Sigmoid colon (tissue), 7 donors: ENCODE results near the gene SCTR. TPM values are rescaled to one million over a fixed set of nuclear protein-coding genes. Genes with fewer than 3 reads are reported as not detected.

Experiments used
- DNase-seq: peaks from one replicate; pipeline ENCODE4 v3.0.0-alpha.2; 2019
- H3K27ac ChIP-seq, 4 donors: fragments of 200-600 bp; sonication (generic); one replicate each; pipeline ENCODE4 v1.5.1; 2016 to 2019; ENCODE audit warnings: mild to moderate bottlenecking in 1 of 4
- H3K27me3 ChIP-seq, 3 donors: fragments of 200-600 bp; sonication (generic); one replicate each; pipeline ENCODE4 v1.5.1; 2019; ENCODE audit warnings: mild to moderate bottlenecking in 1 of 3
- H3K36me3 ChIP-seq, 4 donors: fragments of 200-600 bp; sonication (generic); one replicate each; pipeline ENCODE4 v1.5.1; 2016 to 2019
- H3K4me1 ChIP-seq, 4 donors: fragments of 200-600 bp; sonication (generic); one replicate each; pipeline ENCODE4 v1.5.1; 2017 to 2019
- H3K4me3 ChIP-seq, 4 donors: fragments of 200-600 bp; sonication (generic); one replicate each; pipeline ENCODE4 v1.5.1; 2017 to 2019; ENCODE audit warnings: mild to moderate bottlenecking in 2 of 4, moderate library complexity in 1 of 4
- H3K9me3 ChIP-seq, 4 donors: fragments of 200-600 bp in 3 of 4; sonication (generic) in 3 of 4; one replicate each; pipeline versions ENCODE4 v1.5.1 to v1.6.1; 2013 to 2019
- CTCF ChIP-seq, 4 experiments: fragments of 450-650 bp in 3 of 4; fragments of 200-600 bp in 1 of 4; IDR thresholded peaks; one replicate each; pipeline ENCODE4 v1.5.1; 2016 to 2019; ENCODE audit warnings: antibody characterized with exemption in 4 of 4, mild to moderate bottlenecking in 3 of 4, moderate library complexity in 2 of 4
- EP300 ChIP-seq, 4 donors: sonication (generic); formaldehyde crosslinking; IDR thresholded peaks; one replicate each; pipeline ENCODE4 v1.6.1; 2017; ENCODE audit warnings: antibody characterized with exemption in 4 of 4
- POLR2A ChIP-seq, 2 donors: fragments of 450-650 bp; IDR thresholded peaks; one replicate each; pipeline ENCODE4 v1.6.1; 2016; ENCODE audit warnings: antibody characterized with exemption in 2 of 2, mild to moderate bottlenecking in 2 of 2, moderate library complexity in 2 of 2
- POLR2AphosphoS5 ChIP-seq, 4 donors: sonication (generic); formaldehyde crosslinking; IDR thresholded peaks; one replicate each; pipeline ENCODE4 v1.6.1; 2017; ENCODE audit warnings: antibody characterized with exemption in 4 of 4
- WGBS, 2 donors: extraction: QIAGEN DNeasy Blood & Tissue Kit; methylation state at CpG; one replicate each; pipeline ENCODE4 v1.1.7; 2013; 5-methylcytosine and 5-hydroxymethylcytosine counted together
- intact Hi-C: fragments of 100-400 bp; cut with DNase I; formaldehyde crosslinking; loops from one replicate; pipeline ENCODE4 v1.15.1; 2023
- polyA plus RNA-seq, 3 donors: library from polyadenylated mRNA; stranded (reverse); fragments of 200-250 nt; gene quantifications; one replicate each; pipeline ENCODE4 v1.2.3, GENCODE V29; 2013
- total RNA-seq, 4 donors: library from RNA; depleted of rRNA; stranded (reverse); fragments of >200 nt; gene quantifications; one replicate each; pipeline ENCODE4 v1.1.0, GENCODE V29; 2016
- donor health status: healthy with polysubstance abuse.
- donor health status: Bipolar disorder and iron deficiency.
- donor health status: healthy.

The SCTR gene
- total and polyA plus RNA-seq, 7 donors, result 0.16 TPM; not detected in 6

DNA sequence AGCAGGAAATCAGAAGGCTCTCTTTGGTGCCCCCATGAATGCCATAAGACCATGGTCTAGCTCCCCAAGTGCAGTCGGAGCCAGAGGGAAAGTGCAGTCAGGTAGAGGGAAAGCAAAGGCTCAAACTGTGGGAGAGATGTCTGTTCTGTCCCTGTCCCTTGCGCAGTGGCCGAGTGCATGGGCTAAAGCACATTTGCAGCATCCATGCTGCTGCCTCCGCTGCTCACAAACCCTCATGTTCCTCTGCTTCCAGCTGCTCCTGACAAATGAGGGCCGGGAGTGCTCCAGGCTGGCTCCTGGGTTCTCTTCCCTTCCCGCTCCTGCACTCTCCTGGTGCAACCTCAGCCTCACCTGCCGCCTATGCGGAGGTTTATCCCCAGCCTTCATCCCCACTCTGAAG, 34.2 kb downstream of the SCTR start:
- Histone ChIP-seq H3K36me3 (no peaks in the 10 kb centered on the region), H3K27me3 (no peaks in the 10 kb centered on the region), H3K9me3 (no peaks in the 10 kb centered on the region), H3K27ac (no peak overlapping the region), H3K4me3 (no peak overlapping the region), H3K4me1 (peaks cover 0 to 13% (median 10%) of the 10 kb centered on the region in 4 donors)
- no peak for DNase-seq
- 93% methylated on average over 8 of the region's 8 CpGs for WGBS, 2 donors
- TF ChIP-seq CTCF (IDR thresholded peaks at IDR 0.05), result no peak
- TF ChIP-seq POLR2A (IDR thresholded peaks at IDR 0.05), result no peak
- TF ChIP-seq EP300 (IDR thresholded peaks at IDR 0.05), result no peak
- TF ChIP-seq POLR2AphosphoS5 (IDR thresholded peaks at IDR 0.05), result no peak
- intact Hi-C loops, result no loop called here

DNA sequence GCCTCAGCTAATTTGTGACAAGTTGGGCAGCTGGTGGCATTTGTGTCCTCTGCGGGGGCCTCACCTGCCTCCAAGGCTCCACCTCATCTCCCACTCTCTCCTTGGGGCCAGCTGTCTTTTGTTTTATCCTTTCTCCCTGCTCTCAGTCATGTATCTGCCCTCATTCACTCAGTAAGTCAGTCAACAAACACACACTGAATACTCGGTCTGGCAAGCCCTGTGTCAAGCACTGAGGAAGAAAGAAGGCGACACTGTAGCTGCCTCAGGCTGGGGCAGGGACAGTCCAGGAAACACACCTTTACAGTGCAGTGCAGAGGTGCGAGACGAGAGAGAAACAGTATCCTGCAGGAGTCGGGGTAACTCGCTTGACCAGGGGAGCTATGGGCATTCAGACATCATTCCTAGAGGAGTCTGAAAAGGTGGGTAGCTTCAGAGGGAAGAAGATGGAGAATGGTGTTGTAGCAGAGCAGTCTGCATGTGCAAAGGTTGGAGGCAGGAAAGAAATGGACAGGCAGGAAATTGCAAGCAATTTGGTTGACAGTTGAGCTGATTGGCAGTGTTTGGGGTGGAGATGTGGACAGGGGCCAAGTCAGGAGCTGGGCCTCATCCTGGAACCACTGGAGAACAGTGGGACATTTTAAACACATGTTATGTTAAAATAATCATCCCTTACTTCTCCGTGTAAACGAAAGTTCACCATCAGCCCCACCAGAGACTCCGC, 34.9 kb downstream of the SCTR start:
- no peaks in the 10 kb centered on the region for H3K27me3 ChIP-seq
- TF ChIP-seq EP300 (IDR thresholded peaks at IDR 0.05) (no peak), POLR2AphosphoS5 (IDR thresholded peaks at IDR 0.05) (no peak), CTCF (IDR thresholded peaks at IDR 0.05) (no peak), POLR2A (IDR thresholded peaks at IDR 0.05) (no peak)
- no peaks in the 10 kb centered on the region for H3K36me3 ChIP-seq
- H3K27ac ChIP-seq, result no peak overlapping the region
- H3K4me3 ChIP-seq, result no peak overlapping the region
- WGBS, 2 donors, result 80 to 89% methylated on average over 10 of the region's 10 CpGs
- intact Hi-C loops, result no loop called here
- no peaks in the 10 kb centered on the region for H3K9me3 ChIP-seq
- DNase-seq, result no peak
- H3K4me1 ChIP-seq, result peaks cover 0 to 16% (median 12%) of the 10 kb centered on the region in 4 donors

DNA sequence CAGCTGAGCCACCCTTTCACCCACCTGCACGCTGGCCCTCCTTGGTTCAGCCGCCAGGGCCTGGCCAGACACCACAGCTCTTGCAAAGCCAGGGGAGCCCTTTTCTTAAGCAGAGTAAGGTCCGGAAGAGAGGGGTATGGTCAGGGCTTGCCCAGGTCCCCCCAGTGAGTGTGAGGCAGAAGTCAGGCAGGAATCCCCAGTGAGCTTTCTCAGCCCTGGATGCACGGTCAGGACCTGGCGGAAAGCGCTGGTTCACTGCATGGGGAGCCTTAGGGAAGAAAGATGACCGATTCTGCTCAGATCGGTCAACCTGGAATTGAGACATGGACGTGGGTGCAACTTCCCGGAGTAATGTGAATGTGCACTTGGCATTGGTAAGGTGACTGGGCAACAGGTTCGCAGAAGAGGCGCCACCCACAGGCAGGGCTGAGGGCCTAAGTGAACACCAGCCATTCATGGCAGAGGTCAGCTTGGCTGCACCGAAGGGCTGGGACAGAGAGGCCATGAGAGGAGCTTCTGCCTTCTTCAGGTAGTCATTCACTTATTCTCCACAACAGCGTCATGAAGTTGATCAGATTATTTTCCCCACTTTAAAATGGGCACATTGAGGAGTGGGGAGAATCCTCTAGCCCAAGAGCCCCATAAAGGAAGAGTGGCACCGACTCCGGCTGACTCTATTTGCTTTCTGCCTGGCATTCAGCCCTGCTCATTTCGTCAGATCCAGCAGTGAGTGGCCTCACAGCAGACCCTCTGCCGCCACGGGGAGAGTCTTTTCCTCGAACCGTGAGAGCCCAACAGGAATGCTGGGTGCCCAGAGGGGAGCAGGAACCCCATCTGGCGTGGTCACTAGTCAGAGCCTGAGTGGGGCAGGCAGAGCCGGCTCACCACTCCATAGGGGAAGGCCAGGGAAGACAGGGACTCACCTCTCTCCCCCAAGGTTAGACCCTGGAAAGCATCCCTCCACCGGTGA, 35.8 kb downstream of the SCTR start:
- Histone ChIP-seq H3K4me3 (no peak overlapping the region), H3K36me3 (no peaks in the 10 kb centered on the region), H3K27ac (no peak overlapping the region), H3K27me3 (no peaks in the 10 kb centered on the region), H3K4me1 (peaks cover 0 to 16% (median 12%) of the 10 kb centered on the region in 4 donors), H3K9me3 (no peaks in the 10 kb centered on the region)
- DNase-seq, result no peak
- 91% methylated on average over 24 of the region's 24 CpGs for WGBS, 2 donors
- TF ChIP-seq CTCF (IDR thresholded peaks at IDR 0.05) (no peak), POLR2A (IDR thresholded peaks at IDR 0.05) (no peak), EP300 (IDR thresholded peaks at IDR 0.05) (no peak), POLR2AphosphoS5 (IDR thresholded peaks at IDR 0.05) (no peak)
- intact Hi-C loops, result no loop called here

- Histone ChIP-seq H3K9me3 (no peaks in the 10 kb centered on the region), H3K27ac (no peak overlapping the region), H3K36me3 (no peaks in the 10 kb centered on the region), H3K4me1 (peaks cover 0 to 16% (median 12%) of the 10 kb centered on the region in 4 donors), H3K27me3 (no peaks in the 10 kb centered on the region), H3K4me3 (no peak overlapping the region)
- intact Hi-C loops, result no loop called here
- DNase-seq, result no peak
- 6 to 23% methylated on average over 9 of the region's 9 CpGs for WGBS, 2 donors
- TF ChIP-seq EP300 (IDR thresholded peaks at IDR 0.05) (no peak), POLR2AphosphoS5 (IDR thresholded peaks at IDR 0.05) (no peak), POLR2A (IDR thresholded peaks at IDR 0.05) (no peak), CTCF (IDR thresholded peaks at IDR 0.05) (no peak)
Measured at GRCh38 chr2:119487434-119488244, 36.6 kb downstream of the SCTR start.
